Right ventricle myocardium inferior (tissue), 1 donor: Measurements from ENCODE around the gene TMEM272. TPM values are rescaled to one million over a fixed set of nuclear protein-coding genes. Genes with fewer than 3 reads are reported as not detected.
A peak's percentile ranks its signal among the peaks of the same experiment; 100 is the strongest.

Experiments
- ATAC-seq: fragments of 200-7000 bp; cut with Tn5 transposase; one replicate; pipeline ENCODE4 v1.9.1; 2020; ENCODE audit warnings: mild to moderate bottlenecking, moderate library complexity
- DNase-seq: peaks from one replicate; pipeline ENCODE4 v3.0.0; 2021; ENCODE audit errors: missing footprints
- intact Hi-C: fragments of 100-400 bp; cut with DNase I; formaldehyde crosslinking; loops from one replicate; pipeline ENCODE4 v1.11.0; 2022
- total RNA-seq: library from RNA; stranded (reverse); fragmentation: NEBNext Ultra II Directional; extraction: Animal tissue kit (Norgen Biotek cat#: 25700); gene quantifications from one replicate; pipeline ENCODE4 v1.2.1, GENCODE V29; 2021
- donor health status: DM: no; HTN: yes; CAD: no; lungs with severe emphysema.

The TMEM272 gene
- total RNA-seq, 1 donor from 2014 or later, result 0.49 TPM

- DNase-seq (no peak), ATAC-seq (no peak)
- intact Hi-C loops, result no loop called here
These were observed 72.9 kb downstream of the TMEM272 start for GRCh38 chr13:51772105-51772455.

GRCh38 chr13:51771418-51772104 lies 73.4 kb downstream of the TMEM272 start:
- no peak for DNase-seq
- intact Hi-C loops, result no loop called here
- no peak for ATAC-seq

GRCh38 chr13:51770681-51771417 lies 74.1 kb downstream of the TMEM272 start:
- ATAC-seq (no peak), DNase-seq (no peak)
- intact Hi-C loops, result no loop called here

GRCh38 chr13:51770160-51770559 lies 74.8 kb downstream of the TMEM272 start:
- intact Hi-C loops, result no loop called here
- no peak for ATAC-seq
- DNase-seq, result peak; percentile 66

- peak; percentile 78 for DNase-seq
- intact Hi-C loops, result no loop called here
- peak; percentile 89 for ATAC-seq
These were observed 75.4 kb downstream of the TMEM272 start for GRCh38 chr13:51769455-51770127.

GRCh38 chr13:51768976-51769375 lies 76.0 kb downstream of the TMEM272 start:
- ATAC-seq, result no peak
- no peak for DNase-seq
- intact Hi-C loops, result no loop called here

- no peak for DNase-seq
- intact Hi-C loops, result no loop called here
These were observed 76.5 kb downstream of the TMEM272 start for GRCh38 chr13:51768378-51768921.

GRCh38 chr13:51767100-51767499 lies 77.9 kb downstream of the TMEM272 start:
- no peak for DNase-seq
- ATAC-seq, result no peak
- intact Hi-C loops, result no loop called here

More at GRCh38 chr13:51768378-51768921, 76.5 kb downstream of the TMEM272 start:
- ATAC-seq, result no peak

GRCh38 chr13:51765142-51765515 lies 79.8 kb downstream of the TMEM272 start:
- ATAC-seq (no peak), DNase-seq (no peak)
- intact Hi-C loops, result no loop called here

GRCh38 chr13:51764184-51765141 lies 80.5 kb downstream of the TMEM272 start:
- intact Hi-C loops, result no loop called here
- DNase-seq (peak; percentile 79), ATAC-seq (peak; percentile 93)

GRCh38 chr13:51763486-51763885 lies 81.5 kb downstream of the TMEM272 start:
- ATAC-seq (no peak), DNase-seq (no peak)
- intact Hi-C loops, result no loop called here

Other genes with a start within 250 kb of the TMEM272 start
- gene DHRS12, start 41.0 kb downstream of the TMEM272 start, total RNA-seq, result 10.2 TPM
- gene CCDC70, start 16.8 kb upstream of the TMEM272 start, total RNA-seq, result not detected
- gene ATP7B, start 166.3 kb upstream of the TMEM272 start, total RNA-seq, result 3.3 TPM
- gene ALG11, start 167.2 kb upstream of the TMEM272 start, total RNA-seq, result 20.9 TPM
- gene UTP14C, start 179.5 kb upstream of the TMEM272 start, total RNA-seq, result 9.6 TPM